ENCODE results near the gene FOXI3.

GRCh38 chr2:88489181-88489580 is 36.7 kb upstream of the FOXI3 start:
- TF ChIP-seq MYC (IDR thresholded peaks at IDR 0.05; ENCODE audit: low read depth, low read length) (no peak), CTCF (IDR thresholded peaks at IDR 0.05; ENCODE audit: extremely low read depth in 1 of 2, insufficient read depth in 1 of 2, low read depth in 1 of 2, low read length in 2 of 2) (no peak), MAX (IDR thresholded peaks at IDR 0.05; ENCODE audit: insufficient read depth, insufficient read length) (no peak), JUN (IDR thresholded peaks at IDR 0.05; ENCODE audit: borderline replicate concordance, insufficient read depth, insufficient read length, low read depth) (no peak)

Data from endothelial cell of umbilical vein (primary cell).